GM18499 (cell line): ENCODE results near the gene BRMS1.
"Not testable (repeated sequence)": the region's sequence is repeated elsewhere in the genome, so short reads cannot be mapped to it uniquely, and the experiment has no call there.

Experiments used
- ATAC-seq: cut with Tn5 transposase; IDR thresholded peaks from one replicate; pipeline ENCODE4 v1.9.1; 2021; ENCODE audit warnings: moderate number of reproducible peaks; ENCODE audit not compliant: insufficient read depth, unreplicated experiment

BRMS1 gene

GRCh38 chr11:66312549-66313320 is 32.2 kb downstream of the BRMS1 start:
- ATAC-seq = no peak

GRCh38 chr11:66311965-66312548 is 32.8 kb downstream of the BRMS1 start:
- ATAC-seq = no peak

- no peak for ATAC-seq
These were observed 33.4 kb downstream of the BRMS1 start for GRCh38 chr11:66311470-66311964.

- not testable (repeated sequence) for ATAC-seq
These were observed 34.0 kb downstream of the BRMS1 start for GRCh38 chr11:66310803-66311440.

- no peak for ATAC-seq
These were observed 34.6 kb downstream of the BRMS1 start for GRCh38 chr11:66310324-66310723.

GRCh38 chr11:66309475-66309874 is 35.4 kb downstream of the BRMS1 start:
- ATAC-seq = no peak

GRCh38 chr11:66302656-66303055 is 42.2 kb downstream of the BRMS1 start:
- ATAC-seq = no peak

- no peak for ATAC-seq
These were observed 45.7 kb downstream of the BRMS1 start for GRCh38 chr11:66299186-66299585.

- ATAC-seq = no peak
These were observed 47.3 kb downstream of the BRMS1 start for GRCh38 chr11:66297610-66298009.

- no peak for ATAC-seq
These were observed 50.0 kb downstream of the BRMS1 start for GRCh38 chr11:66294626-66295620.

- no peak for ATAC-seq
These were observed 50.9 kb downstream of the BRMS1 start for GRCh38 chr11:66293777-66294625.

- ATAC-seq = no peak
These were observed 51.6 kb downstream of the BRMS1 start for GRCh38 chr11:66293352-66293751.

- no peak for ATAC-seq
These were observed 52.2 kb downstream of the BRMS1 start for GRCh38 chr11:66292543-66293332.

- no peak for ATAC-seq
These were observed 53.0 kb downstream of the BRMS1 start, which contains the start of gene TMEM151A for GRCh38 chr11:66291706-66292542. TMEM151A (plus strand) TSS chr11:66291894; CDS start chr11:66292014, 120 bp downstream.

- ATAC-seq = no peak
These were observed 53.6 kb downstream of the BRMS1 start for GRCh38 chr11:66291303-66291705.

GRCh38 chr11:66290330-66290621 is 54.6 kb downstream of the BRMS1 start:
- no peak for ATAC-seq

GRCh38 chr11:66289548-66290329 is 55.2 kb downstream of the BRMS1 start:
- peak; percentile 13 for ATAC-seq
